Raji (cell line): Measurements from ENCODE around the gene SUSD6.

ENCODE experiments used
- POLR2A ChIP-seq: IDR thresholded peaks from 2 replicates; pipeline ENCODE4 v1.6.1; 2011; ENCODE audit warnings: low read depth, low read length, control low read depth; ENCODE audit not compliant: insufficient read depth

SUSD6 gene

DNA sequence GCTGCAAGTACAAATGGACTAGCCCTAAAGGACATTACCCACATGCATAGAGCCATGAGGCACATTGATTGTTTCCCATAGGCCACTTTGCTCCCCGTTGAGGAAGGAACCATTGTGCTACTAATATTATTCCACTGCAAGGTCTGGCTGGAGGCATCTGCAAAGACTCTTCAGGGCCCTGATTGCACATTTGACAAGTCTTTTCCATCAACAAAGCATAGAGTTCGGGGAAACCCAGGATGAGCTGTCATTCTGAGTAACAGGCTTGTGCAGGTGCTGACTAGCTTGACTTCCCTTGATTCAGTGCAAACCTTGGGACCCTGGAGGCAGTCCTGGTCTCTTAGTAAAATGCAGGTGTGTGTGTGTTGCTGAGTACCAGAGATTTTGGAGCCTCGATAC is 73.8 kb downstream of the SUSD6 start:
- TF ChIP-seq POLR2A: no peak

DNA sequence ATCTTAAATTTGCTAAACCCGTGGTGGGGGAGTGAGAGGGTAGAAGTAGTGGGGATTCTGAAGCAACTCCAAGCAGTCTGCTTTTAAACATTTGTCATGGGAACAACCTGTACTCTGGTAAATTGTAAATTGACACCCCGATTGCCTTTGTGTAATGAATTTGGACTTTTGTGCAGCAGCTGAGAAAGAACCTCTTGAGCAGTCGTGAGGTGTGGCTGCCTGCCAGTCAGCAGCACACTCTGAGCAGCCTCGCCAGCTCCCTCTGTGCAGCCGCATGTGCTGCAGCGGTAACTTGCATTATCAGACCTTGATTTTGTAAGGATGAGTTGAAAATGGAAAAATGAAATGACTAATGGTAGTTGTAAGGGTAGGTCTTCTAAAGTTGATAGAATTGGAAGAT is 74.3 kb downstream of the SUSD6 start:
- no peak for TF ChIP-seq POLR2A

DNA sequence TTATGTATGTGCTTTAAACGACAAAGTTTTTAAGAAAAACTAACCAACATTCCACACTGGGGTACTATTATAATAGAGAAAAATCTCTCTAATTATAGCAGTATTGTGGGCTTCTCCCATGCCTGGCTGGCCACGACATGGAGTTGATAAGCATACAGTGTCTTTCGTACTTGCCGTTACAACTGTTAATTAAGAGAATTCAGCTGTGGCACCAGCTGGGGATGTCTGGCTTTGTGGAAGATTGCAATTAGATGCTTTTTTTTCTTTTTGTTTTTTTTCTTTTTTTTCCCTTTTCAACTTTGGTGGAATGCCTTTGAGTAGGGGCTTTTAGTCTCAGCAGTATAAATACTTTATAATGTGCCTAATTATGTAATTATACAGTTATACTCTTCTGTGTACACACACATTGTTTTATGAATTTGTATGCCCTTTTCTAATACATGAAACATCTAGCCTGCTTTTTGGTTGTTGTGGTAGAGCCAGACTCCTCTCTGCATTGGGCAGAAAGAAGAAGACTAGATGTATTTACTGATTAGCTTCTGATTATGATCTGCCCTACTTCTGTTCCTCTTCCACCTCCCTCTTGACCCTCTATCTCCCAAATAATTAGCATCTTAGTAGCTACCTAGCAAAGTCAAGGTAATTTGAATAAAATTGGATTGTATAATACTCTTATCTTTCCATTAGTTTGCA is 76.4 kb downstream of the SUSD6 start:
- no peak for TF ChIP-seq POLR2A

DNA sequence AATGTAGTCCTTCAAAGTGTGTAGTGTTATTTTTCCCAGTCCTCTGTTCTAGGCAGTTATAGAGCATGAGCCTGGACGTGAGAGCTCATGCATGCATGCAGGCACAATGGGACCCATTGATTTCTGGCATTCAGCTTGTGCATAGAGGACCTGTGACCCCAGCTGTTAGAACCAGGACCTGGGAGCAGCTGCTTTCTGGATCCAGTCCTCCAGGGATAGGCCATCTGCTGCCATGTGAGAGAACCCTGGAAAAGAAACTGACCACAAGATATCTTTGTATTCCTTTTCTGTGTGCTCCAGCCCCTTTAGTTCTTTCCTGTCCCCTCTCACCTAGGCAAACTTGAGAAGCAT is 76.9 kb downstream of the SUSD6 start:
- TF ChIP-seq POLR2A: no peak

DNA sequence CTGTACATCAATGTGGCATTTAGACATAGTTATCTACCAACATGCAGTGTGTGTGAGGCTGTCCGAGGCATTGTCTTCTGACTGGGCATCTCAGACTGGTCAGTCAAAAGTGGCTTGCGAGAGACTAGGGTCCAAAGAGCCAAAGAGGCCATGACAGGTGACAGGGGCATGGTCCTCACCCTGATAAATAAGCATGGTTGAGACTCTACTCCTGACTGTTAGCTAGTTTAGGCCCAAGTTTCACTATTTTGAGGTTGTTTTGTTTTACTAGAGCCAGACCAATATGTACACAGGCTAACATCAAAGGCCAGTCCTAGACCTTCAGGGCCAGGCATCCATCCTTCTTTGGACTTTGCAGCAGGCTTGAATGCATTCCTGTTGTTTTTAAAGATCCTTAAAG is 78.6 kb downstream of the SUSD6 start:
- TF ChIP-seq POLR2A: no peak

DNA sequence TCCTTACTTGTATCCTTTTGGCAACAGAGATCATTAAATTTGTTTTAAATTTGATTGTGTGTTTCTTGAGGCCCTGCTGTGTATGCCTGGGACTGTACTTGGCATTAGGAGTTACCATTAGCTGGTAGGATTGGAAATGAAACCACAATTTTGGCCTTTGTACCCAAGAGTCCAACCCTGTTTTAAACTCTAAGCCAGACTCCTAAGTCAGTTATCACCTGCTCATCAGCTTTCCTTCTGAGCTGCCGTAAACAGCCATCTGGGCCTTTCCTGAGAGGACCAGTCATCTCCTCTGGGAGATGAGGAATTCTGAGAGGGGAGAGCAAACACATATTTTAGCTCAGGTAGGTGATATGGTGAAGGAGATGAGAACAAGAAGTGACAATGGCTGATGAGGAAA is 81.2 kb downstream of the SUSD6 start:
- TF ChIP-seq POLR2A: no peak

DNA sequence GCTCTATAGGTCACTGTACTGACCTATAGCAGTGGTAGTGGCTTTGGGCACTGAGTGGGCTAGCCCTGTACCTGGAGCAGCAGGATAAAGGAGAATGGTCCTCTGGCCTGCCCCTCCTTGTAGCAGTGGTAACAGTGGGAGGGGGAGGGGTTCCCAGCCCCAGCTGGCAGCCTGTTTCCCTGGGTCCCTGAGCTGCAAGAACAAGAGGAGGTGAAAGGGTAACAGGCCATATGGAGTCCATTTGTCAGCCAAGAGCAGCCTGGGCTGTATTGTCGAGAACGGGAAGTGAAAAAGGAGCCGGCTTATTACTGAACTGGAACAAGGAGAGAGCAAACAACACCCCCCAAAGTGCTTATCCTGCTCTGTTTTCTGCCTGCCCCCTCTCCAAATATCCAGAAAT is 81.7 kb downstream of the SUSD6 start:
- no peak for TF ChIP-seq POLR2A

DNA sequence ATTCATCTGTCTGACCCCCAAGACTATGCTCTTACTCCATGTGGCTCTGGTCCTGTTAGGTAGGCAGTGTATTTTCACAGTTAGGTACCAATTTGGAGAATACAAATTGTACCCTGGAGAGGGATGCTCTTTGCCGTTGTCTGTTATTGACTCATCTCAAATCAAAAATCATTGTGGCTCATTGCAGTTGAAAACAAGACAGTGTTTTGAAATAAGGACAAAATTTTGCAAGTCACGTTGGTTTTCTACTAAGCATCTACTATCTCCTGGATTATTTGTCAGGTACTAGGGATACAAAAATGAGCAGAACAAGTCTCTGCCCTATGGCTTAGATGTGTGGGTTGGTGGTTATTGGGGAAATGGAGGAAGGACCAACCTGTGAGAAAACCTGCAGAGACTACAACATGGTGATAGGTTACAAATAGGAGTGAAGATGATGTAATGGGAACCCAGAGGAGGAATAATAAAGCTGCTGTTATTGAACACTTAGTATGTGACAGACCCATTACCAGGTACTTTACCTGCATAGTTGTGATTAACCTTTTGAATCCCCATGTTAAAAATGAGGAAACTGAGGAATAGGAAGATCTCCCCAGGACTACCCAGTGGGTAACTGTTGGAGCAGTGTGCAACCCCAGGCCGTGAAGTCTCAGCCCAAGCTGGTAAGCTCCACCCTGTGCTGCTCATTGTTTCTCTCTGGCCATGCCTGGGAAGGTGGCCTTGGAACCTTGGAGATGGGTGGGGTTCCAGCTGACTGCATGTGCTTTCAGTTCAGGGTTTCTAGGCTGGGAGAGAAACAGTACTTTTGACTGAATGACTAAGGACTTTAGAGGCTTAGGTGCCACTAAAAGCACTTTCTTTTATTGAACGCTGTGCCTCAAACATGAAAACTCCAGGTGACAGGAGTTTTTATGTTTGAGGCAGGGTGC is 82.7 kb downstream of the SUSD6 start:
- no peak for TF ChIP-seq POLR2A

DNA sequence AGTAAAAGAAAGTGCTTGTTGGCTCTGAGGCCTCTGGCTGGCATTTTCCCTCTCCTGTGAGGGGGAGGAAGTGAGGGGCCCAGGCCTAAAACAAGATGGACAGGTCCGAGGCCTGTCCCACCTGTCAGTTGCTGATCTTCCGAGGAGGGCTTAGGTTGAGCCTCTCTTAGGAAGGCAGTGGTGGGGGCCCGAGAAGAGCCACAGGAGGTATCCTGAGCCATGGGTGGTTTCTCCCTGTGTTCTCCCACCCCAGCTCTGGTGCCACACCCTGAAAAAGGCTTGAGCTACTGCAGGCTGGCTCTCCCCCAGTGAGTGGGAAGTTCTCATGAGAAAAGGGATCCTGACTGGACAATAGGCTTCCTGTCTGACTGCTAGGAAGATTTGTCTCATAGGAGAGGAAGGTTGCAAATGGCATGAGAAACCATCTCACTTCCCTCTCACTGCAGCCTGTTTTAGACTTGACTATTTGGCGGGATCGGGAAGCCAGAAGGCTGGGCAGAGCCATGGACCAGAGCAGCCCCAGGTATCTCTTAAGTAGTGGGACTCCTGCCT is 83.4 kb downstream of the SUSD6 start:
- TF ChIP-seq POLR2A: no peak

DNA sequence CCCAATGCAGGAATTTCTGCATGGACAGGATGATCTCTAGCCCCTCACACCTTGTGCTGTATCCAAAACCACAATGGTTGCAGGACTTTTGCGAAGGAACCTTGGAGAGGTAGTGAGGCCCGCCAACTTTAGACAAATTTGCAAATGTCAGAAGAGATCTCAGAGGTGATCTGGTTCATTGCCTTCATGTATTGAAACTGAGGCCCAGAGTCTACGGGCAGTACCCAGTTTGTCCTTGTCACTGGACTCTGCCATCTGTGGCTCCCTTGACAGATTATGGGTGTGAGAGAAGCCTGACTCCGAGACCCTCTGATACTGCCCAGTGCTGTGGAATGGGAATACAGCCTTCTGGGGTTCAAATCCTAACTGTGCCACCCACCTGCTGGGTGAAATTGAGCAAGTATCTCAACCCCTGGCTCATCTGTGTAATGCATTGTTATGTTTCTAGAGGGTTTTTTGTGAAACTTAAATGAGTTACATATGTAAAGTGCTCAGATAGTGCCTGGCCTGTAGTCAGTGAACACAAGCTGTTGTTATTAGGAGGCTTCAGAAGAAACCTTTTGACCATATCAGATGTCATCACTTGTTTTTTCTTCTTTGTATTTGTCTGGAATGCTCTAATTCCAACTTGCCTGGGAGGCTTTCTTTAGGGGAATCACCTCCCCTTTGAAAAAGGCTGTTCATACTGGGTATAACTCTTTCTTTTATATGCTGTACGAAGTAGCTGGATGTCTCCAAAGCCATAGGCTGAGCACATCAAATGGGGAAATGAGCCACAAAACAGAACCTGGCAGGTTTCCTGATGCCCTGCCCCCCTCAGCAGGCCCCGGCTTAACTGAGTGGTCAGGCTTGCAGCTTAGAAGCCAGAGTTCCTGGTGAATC is 84.2 kb downstream of the SUSD6 start:
- TF ChIP-seq POLR2A: no peak

DNA sequence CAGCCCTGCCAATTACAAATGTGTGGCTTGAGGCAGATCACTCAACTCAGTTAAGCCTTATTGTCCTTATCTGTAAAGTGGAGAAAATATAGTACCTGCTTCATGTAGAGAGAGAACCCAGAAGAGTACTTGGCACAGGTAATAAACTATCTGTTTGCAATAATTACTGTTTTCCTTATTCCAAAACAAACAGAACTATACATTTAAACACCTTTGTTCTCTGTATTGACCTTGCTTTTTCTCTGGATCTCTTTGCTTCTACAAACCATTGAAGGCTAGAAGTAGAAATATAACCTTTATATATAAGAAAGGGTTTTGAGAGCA is 84.8 kb downstream of the SUSD6 start:
- no peak for TF ChIP-seq POLR2A

DNA sequence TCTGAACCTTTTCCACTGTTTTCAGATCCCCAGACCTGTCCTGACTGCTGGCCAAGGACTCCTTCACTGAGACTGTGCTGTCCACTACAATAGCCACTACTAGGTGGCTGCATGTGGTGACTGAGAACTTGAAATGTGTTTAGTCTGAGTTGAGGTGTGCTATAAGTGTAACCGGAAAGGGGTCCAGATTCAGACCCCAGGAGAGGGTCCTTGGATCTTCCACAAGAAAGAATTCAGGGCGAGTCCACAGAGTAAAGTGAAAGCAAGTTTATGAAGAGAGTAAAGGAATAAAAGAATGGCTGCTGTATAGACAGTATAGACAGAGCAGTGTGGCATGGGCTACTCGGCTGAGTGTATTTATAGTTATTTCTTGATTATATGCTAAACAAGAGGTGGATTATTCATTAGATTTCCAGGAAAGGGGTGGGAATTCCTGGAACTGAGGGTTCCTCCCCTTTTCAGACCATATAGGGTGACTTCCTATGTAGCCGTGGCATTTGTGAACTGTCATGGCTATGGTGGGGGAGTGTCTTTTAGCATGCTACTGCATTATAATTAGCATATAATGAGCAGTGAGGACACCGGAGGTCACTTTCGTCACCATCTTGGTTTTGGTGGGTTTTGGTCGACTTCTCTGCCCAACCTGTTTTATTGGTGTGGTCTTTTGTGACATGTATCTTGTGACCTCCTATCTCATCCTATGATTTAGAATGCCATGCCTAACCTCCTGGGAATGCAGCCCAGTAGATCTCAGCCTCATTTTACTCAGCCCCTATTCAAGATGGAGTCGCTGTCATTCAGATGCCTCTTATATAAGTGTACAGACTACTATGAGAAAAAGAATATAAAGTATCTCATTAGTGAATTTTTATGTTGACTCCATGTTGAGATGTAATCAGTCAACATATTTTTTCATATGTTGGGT is 85.5 kb downstream of the SUSD6 start:
- TF ChIP-seq POLR2A: no peak

DNA sequence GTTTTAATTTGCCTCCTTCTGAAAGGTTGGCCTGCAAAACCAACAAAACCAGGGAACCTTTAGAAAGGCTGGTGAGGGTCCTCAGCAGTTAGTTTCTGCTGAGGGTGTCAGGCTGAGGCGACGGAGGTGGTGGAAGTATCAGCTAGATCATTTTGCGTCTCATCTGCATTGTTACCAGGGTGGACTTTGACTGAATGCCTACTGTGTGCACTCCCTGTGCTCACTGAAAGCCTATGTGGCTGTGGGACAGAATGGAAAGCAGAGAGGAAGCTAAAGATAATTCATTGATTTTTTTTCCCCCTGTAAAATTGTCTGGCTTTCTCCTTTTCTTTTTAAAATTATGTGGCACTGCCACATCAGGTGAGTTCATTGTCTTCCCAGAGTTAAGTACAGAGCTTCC is 87.2 kb downstream of the SUSD6 start:
- TF ChIP-seq POLR2A: no peak

DNA sequence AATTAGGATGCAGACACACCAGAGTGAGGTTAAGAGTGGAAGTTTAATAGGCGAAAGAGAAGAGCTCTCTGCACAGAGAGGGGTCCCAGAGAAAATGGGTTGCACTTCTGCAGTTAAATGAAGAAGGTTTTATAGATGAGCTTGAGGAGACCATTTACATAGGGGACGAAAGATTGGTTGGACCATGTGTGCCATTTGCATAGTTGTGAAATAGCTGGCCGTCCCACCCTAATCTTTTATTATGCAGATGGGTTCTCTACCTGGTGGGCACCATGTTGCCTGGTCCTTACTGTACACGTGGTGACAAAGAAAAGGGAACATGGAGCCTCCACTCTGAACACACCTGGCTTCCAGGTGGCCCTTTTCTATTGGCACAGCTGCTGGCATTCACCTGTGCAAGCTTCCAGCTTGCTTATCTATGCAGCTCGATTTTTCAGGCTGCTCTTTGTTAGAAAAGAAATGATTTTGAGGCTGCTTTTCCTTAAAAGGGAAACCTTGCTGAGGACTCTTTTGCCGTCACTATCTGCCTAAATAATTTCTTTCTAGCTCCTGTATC is 88.4 kb downstream of the SUSD6 start:
- TF ChIP-seq POLR2A: no peak
